Activated naive CD4-positive, alpha-beta T cell treated with anti-CD3 and anti-CD28 coated beads for 36 hours (primary cell): ENCODE data around the gene BRSK2. TPM values are rescaled to one million over a fixed set of nuclear protein-coding genes. Genes with fewer than 3 reads are reported as not detected.

Source experiments
- CTCF ChIA-PET: fragments of 350-600 bp; sonication (Branson Sonifier 250); formaldehyde crosslinking; loops from one replicate; lab custom pipeline; 2021; ENCODE audit warnings: antibody characterized with exemption; lab: Charles Lee
- DNase-seq: peaks from one replicate; pipeline ENCODE4 v3.0.0-alpha.2; 2020
- H3K27ac Mint-ChIP-seq: one replicate; pipeline ENCODE4 v1.8.0; 2021; ENCODE audit warnings: mild to moderate bottlenecking, mixed read lengths
- H3K27me3 Mint-ChIP-seq: one replicate; pipeline ENCODE4 v1.8.0; 2021; ENCODE audit warnings: low read depth, mixed read lengths
- H3K36me3 Mint-ChIP-seq: one replicate; pipeline ENCODE4 v1.8.0; 2021; ENCODE audit warnings: low read depth, mixed read lengths
- H3K4me1 Mint-ChIP-seq: one replicate; pipeline ENCODE4 v1.8.0; 2021; ENCODE audit warnings: low read depth, mixed read lengths
- H3K4me3 Mint-ChIP-seq: one replicate; pipeline ENCODE4 v1.8.0; 2021; ENCODE audit warnings: mild to moderate bottlenecking, moderate library complexity, mixed read lengths
- H3K9me3 Mint-ChIP-seq: one replicate; pipeline ENCODE4 v1.8.0; 2021; ENCODE audit warnings: mixed read lengths
- intact Hi-C: fragments of 100-400 bp; cut with micrococcal nuclease; formaldehyde crosslinking; loops from one replicate; pipeline ENCODE4 v1.15.1; 2023
- total RNA-seq, 2 experiments: library from RNA; stranded (reverse); gene quantifications; one replicate each; pipeline ENCODE4 v1.2.3, GENCODE V29; 2021

Gene BRSK2
- total RNA-seq, 2 experiments from 2014 or later, result 0.17 to 0.44 TPM

GRCh38 chr11:1469911-1470680 is 80.4 kb downstream of the BRSK2 start:
- Mint-ChIP-seq H3K4me1 (no peaks in the 10 kb centered on the region), H3K27me3 (no peaks in the 10 kb centered on the region), H3K27ac (no peak overlapping the region), H3K9me3 (no peaks in the 10 kb centered on the region), H3K4me3 (no peak overlapping the region), H3K36me3 (peaks cover 9% of the 10 kb centered on the region)
- DNase-seq, result no peak
- CTCF ChIA-PET, result no interaction called here
- intact Hi-C loops, result no loop called here

GRCh38 chr11:1470681-1471611 is 81.2 kb downstream of the BRSK2 start:
- no peaks in the 10 kb centered on the region for H3K27me3 Mint-ChIP-seq
- H3K36me3 Mint-ChIP-seq, result peaks cover 2% of the 10 kb centered on the region
- CTCF ChIA-PET, result no interaction called here
- no peaks in the 10 kb centered on the region for H3K9me3 Mint-ChIP-seq
- no peak overlapping the region for H3K27ac Mint-ChIP-seq
- no peaks in the 10 kb centered on the region for H3K4me1 Mint-ChIP-seq
- DNase-seq, result no peak
- intact Hi-C loops, result no loop called here
- no peak overlapping the region for H3K4me3 Mint-ChIP-seq

DNA sequence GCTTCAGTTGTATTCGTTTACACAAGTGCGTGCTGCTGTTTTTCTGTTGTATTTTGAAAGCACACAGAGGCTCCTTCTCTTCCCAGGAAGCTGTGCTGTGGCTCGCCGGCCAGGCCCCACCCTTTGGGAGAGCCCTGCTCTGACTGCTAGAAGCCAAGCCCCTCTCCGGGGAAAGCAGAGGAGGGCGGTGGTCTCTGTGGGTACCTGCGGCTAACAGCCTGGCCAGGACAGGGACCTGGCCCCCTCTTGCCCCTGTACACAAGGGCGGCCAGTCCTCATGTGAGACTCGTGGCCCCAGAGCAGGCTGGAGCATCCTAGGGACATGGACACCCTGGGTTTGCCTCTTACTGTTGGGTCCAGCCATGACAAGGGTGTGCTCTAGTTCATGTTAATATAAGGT is 82.0 kb downstream of the BRSK2 start:
- CTCF ChIA-PET, result no interaction called here
- intact Hi-C loops, result no loop called here
- DNase-seq, result no peak
- Mint-ChIP-seq H3K4me3 (no peak overlapping the region), H3K9me3 (no peaks in the 10 kb centered on the region), H3K27me3 (no peaks in the 10 kb centered on the region), H3K4me1 (no peaks in the 10 kb centered on the region), H3K27ac (no peak overlapping the region), H3K36me3 (no peaks in the 10 kb centered on the region)

GRCh38 chr11:1472180-1473005 is 82.7 kb downstream of the BRSK2 start:
- no peaks in the 10 kb centered on the region for H3K4me1 Mint-ChIP-seq
- CTCF ChIA-PET, result interaction anchor here (0.6 kb wide), 1 partner anchor 106 kb away, joined by 4 read pairs; no protein-coding TSS in a partner anchor
- no peak overlapping the region for H3K27ac Mint-ChIP-seq
- intact Hi-C loops, result no loop called here
- H3K27me3 Mint-ChIP-seq, result no peaks in the 10 kb centered on the region
- no peak for DNase-seq
- H3K9me3 Mint-ChIP-seq, result no peaks in the 10 kb centered on the region
- H3K36me3 Mint-ChIP-seq, result no peaks in the 10 kb centered on the region
- no peak overlapping the region for H3K4me3 Mint-ChIP-seq

DNA sequence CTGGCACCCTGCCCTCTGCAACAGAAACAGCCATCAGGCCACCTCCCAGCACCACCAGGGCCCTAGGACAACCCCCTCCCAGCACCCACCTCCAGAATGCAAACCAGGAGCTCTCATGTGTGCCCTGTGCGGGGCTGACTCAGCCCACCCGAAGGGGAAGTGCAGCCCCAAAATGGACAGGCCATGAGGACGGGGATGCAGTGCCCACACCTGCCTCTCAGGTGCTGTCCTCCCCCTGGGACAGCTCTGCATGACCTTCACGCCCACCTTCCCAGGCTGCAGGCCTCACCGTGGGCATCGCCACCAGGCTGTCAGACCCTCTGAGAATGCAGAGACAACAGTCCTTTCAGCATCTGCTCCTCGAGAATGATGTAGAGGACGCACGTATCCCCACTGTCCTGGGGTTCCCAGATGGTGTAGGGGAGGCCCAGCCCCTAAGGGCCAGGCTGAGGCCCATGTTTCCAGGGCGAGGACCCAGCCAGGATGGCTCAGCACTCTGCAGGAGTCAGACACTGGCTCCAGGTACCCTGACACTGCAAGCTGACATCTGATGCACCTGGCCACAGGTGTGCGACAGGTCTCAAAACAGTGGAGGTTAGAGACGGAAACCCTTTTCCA is 83.4 kb downstream of the BRSK2 start:
- no peak for DNase-seq
- peaks cover 2% of the 10 kb centered on the region for H3K36me3 Mint-ChIP-seq
- CTCF ChIA-PET, result interaction anchor here (0.6 kb wide), 1 partner anchor 106 kb away, joined by 4 read pairs; no protein-coding TSS in a partner anchor
- no peaks in the 10 kb centered on the region for H3K27me3 Mint-ChIP-seq
- intact Hi-C loops, result no loop called here
- no peaks in the 10 kb centered on the region for H3K9me3 Mint-ChIP-seq
- no peak overlapping the region for H3K4me3 Mint-ChIP-seq
- no peak overlapping the region for H3K27ac Mint-ChIP-seq
- no peaks in the 10 kb centered on the region for H3K4me1 Mint-ChIP-seq

DNA sequence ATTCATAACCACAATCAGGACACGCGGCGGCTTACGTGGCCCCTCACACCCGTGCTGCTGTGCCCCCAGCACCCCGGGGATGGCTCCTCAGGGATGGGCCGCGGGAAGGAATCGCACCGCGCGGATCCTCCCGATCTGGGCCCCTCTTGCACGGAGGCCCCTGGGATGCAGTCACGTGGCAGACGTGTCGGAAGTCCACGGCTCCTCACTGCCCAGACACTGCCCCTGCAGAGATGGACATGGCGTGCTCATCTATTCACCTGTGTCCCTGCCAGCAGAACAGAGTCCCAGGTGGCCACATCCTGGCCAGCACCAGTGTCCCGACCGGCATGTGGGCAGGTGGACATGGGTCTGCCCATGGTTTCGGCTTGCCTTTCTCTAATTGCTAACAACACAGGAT is 84.1 kb downstream of the BRSK2 start:
- CTCF ChIA-PET, result no interaction called here
- H3K27me3 Mint-ChIP-seq, result no peaks in the 10 kb centered on the region
- peaks cover 2% of the 10 kb centered on the region for H3K36me3 Mint-ChIP-seq
- no peak overlapping the region for H3K27ac Mint-ChIP-seq
- H3K9me3 Mint-ChIP-seq, result no peaks in the 10 kb centered on the region
- no peak overlapping the region for H3K4me3 Mint-ChIP-seq
- H3K4me1 Mint-ChIP-seq, result no peaks in the 10 kb centered on the region
- intact Hi-C loops, result no loop called here
- DNase-seq, result no peak

DNA sequence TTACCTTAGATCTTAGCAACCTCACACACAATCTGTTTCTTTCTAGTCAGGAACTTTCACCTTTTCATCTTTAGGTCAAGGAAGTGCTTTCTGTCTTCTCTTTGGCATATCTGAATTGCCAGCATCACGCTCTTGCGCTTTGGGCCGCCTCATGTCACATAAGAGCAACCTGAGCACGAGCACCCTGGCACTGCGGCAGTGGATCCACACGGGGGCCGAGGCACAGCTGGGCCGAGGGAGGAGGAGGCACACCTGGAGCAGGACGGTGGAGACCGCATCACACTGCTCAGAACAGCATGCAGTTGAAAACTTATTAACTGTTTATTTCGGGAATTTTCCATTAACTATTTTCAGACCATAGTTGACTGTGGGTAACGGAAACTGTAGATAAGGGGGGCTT is 86.1 kb downstream of the BRSK2 start:
- CTCF ChIA-PET, result no interaction called here
- no peak overlapping the region for H3K4me3 Mint-ChIP-seq
- peaks cover 3% of the 10 kb centered on the region for H3K36me3 Mint-ChIP-seq
- intact Hi-C loops, result no loop called here
- H3K27ac Mint-ChIP-seq, result no peak overlapping the region
- no peaks in the 10 kb centered on the region for H3K27me3 Mint-ChIP-seq
- DNase-seq, result no peak
- H3K4me1 Mint-ChIP-seq, result no peaks in the 10 kb centered on the region
- no peaks in the 10 kb centered on the region for H3K9me3 Mint-ChIP-seq

GRCh38 chr11:1476940-1477736 is 87.4 kb downstream of the BRSK2 start:
- Mint-ChIP-seq H3K36me3 (peaks cover 3% of the 10 kb centered on the region), H3K4me1 (no peaks in the 10 kb centered on the region), H3K4me3 (no peak overlapping the region), H3K27ac (no peak overlapping the region), H3K27me3 (no peaks in the 10 kb centered on the region), H3K9me3 (no peaks in the 10 kb centered on the region)
- intact Hi-C loops, result no loop called here
- DNase-seq, result no peak
- CTCF ChIA-PET, result no interaction called here

DNA sequence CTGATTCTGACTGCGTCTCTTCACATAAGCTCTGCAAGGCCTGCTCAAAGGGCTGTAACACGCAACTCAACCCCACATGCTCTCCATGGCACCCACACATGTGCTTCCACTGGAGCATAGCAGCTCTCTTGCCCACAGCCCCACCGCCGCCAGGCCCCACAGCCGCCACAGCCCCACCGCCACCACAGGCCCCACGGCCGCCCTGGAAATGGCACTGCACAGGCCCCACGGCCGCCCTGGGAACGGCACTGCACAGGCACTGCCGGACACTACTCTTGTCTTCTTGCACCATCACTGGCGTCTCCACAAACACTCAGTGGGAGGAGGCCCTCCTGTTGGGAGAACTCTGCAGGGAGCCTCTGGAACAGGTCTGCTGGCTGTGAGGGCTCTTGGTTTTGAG is 88.3 kb downstream of the BRSK2 start:
- no peak overlapping the region for H3K4me3 Mint-ChIP-seq
- H3K27me3 Mint-ChIP-seq, result no peaks in the 10 kb centered on the region
- no peak for DNase-seq
- peaks cover 3% of the 10 kb centered on the region for H3K36me3 Mint-ChIP-seq
- H3K4me1 Mint-ChIP-seq, result no peaks in the 10 kb centered on the region
- H3K9me3 Mint-ChIP-seq, result no peaks in the 10 kb centered on the region
- no peak overlapping the region for H3K27ac Mint-ChIP-seq
- CTCF ChIA-PET, result no interaction called here
- intact Hi-C loops, result no loop called here

DNA sequence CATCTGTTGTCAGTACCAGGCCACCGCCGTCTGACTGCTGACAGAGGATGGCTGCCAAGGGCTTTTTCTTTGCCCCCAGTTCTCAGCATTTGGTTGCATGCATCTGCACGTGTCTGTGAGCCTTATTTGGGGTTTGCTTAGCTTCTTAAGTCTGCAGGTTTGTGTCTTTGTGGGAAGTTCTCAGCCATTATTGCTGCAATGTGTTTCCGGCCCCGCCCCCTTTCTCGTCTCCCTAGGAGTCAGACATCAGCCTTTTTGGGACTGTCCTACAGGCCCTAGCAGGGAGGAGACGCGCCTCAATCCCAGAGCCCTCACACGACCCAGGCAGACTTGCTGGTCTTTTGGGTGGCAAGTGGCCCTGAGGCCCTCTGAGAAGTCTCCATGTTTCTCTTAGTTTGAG is 88.8 kb downstream of the BRSK2 start:
- CTCF ChIA-PET, result no interaction called here
- H3K4me1 Mint-ChIP-seq, result no peaks in the 10 kb centered on the region
- no peak for DNase-seq
- H3K27me3 Mint-ChIP-seq, result no peaks in the 10 kb centered on the region
- H3K4me3 Mint-ChIP-seq, result no peak overlapping the region
- H3K36me3 Mint-ChIP-seq, result peaks cover 3% of the 10 kb centered on the region
- no peak overlapping the region for H3K27ac Mint-ChIP-seq
- intact Hi-C loops, result no loop called here
- no peaks in the 10 kb centered on the region for H3K9me3 Mint-ChIP-seq

- CTCF ChIA-PET, result interaction anchor here (0.6 kb wide), 1 partner anchor 363 kb away, joined by 4 read pairs; no protein-coding TSS in a partner anchor
- H3K27ac Mint-ChIP-seq, result no peak overlapping the region
- H3K4me1 Mint-ChIP-seq, result no peaks in the 10 kb centered on the region
- H3K36me3 Mint-ChIP-seq, result peaks cover 3% of the 10 kb centered on the region
- H3K27me3 Mint-ChIP-seq, result no peaks in the 10 kb centered on the region
- no peak overlapping the region for H3K4me3 Mint-ChIP-seq
- no peaks in the 10 kb centered on the region for H3K9me3 Mint-ChIP-seq
- DNase-seq, result no peak
- intact Hi-C loops, result no loop called here
Measured at GRCh38 chr11:1479006-1479677, 89.4 kb downstream of the BRSK2 start.
